ENCODE data around the gene MTM1.

Gene MTM1

DNA sequence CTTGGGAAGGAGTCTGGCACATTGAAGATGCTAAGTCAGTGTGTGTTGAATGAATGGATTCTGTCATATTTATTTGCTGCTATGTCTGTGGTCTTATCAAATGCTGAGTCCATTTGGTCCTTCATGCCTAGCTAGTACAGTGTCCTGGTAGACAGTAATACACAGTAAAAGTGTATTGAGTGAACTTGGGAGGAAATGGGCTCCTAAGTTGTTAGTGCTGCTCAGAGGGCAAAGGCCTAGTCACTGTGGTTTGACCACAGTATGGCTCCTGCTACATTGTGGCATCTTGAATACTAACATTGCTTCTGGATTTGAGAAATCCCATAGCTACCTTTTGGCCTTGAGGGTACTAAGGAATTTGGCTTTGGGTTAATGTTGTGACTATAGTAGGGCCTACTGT lies 33.9 kb downstream of the MTM1 start:
- Histone ChIP-seq H3K4me3 (ENCODE audit: insufficient read depth in 1 of 2, low read depth in 1 of 2, low read length in 2 of 2) (no peak overlapping the region), H2AK5ac (ENCODE audit: low read length, severe bottlenecking) (no peak overlapping the region), H3K4me1 (ENCODE audit: control insufficient read depth, insufficient read depth, low read depth, low read length) (no peaks in the 10 kb centered on the region), H3K9me3 (ENCODE audit: control insufficient read depth, low read length) (peaks cover 6% of the 10 kb centered on the region), H3K9ac (ENCODE audit: low read length) (no peak overlapping the region), H3K27ac (ENCODE audit: low read length, poor library complexity, severe bottlenecking) (no peak overlapping the region), H4K8ac (ENCODE audit: low read length) (no peak overlapping the region), H3K23ac (ENCODE audit: low read length in 2 of 2) (no peak overlapping the region), H3K14ac (ENCODE audit: low read length in 2 of 2) (no peak overlapping the region), H3K36me3 (ENCODE audit: control insufficient read depth in 1 of 2, insufficient read depth in 2 of 2, low read depth in 1 of 2, low read length in 2 of 2) (peaks cover 5 to 36% of the 10 kb centered on the region in 2 experiments), H3K4me2 (ENCODE audit: low read length, poor library complexity, severe bottlenecking) (no peak overlapping the region), H2BK12ac (ENCODE audit: low read length in 2 of 2) (no peak overlapping the region), H2BK15ac (ENCODE audit: low read depth, poor library complexity, severe bottlenecking) (no peak overlapping the region), H3K4ac (ENCODE audit: low read depth in 1 of 2, low read length in 2 of 2) (no peak overlapping the region), H3K27me3 (ENCODE audit: control insufficient read depth in 1 of 2, insufficient read depth in 1 of 2, low read length in 2 of 2) (no peaks in the 10 kb centered on the region), H3K18ac (ENCODE audit: low read depth in 1 of 2, low read length in 2 of 2) (no peak overlapping the region), H2BK120ac (ENCODE audit: low read depth, low read length) (no peak overlapping the region), H2BK5ac (ENCODE audit: low read depth, low read length, poor library complexity, severe bottlenecking) (no peak overlapping the region), H2AFZ (ENCODE audit: low read depth, low read length) (no peak overlapping the region), H4K91ac (ENCODE audit: low read length) (no peak overlapping the region), H3K79me1 (replicated peaks; ENCODE audit: low read length, poor library complexity, severe bottlenecking) (no peaks in the 10 kb centered on the region)
- no peak for DNase-seq

DNA sequence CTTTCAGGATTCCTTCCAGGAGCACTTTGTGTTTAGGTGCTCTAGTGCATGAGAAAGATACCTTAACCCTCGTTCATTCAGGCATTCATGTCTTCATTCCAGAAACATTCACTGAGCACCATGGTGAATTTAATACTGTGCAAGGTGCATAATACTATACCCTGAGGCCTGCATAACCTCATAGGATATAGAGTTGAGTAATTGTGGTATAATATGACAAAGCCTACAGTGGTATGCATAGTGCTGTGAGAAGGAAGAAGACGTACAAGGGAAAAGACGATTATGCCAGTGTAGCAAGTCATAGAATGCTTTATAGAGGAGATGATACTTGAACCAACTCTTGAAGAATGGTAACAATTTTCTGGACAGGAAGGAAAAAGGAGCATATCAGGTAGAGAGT lies 34.3 kb downstream of the MTM1 start:
- Histone ChIP-seq H3K27ac (ENCODE audit: low read length, poor library complexity, severe bottlenecking) (no peak overlapping the region), H3K4me2 (ENCODE audit: low read length, poor library complexity, severe bottlenecking) (no peak overlapping the region), H3K9me3 (ENCODE audit: control insufficient read depth, low read length) (peaks cover 6% of the 10 kb centered on the region), H3K9ac (ENCODE audit: low read length) (no peak overlapping the region), H2BK120ac (ENCODE audit: low read depth, low read length) (no peak overlapping the region), H4K91ac (ENCODE audit: low read length) (no peak overlapping the region), H4K8ac (ENCODE audit: low read length) (no peak overlapping the region), H2BK5ac (ENCODE audit: low read depth, low read length, poor library complexity, severe bottlenecking) (no peak overlapping the region), H2AFZ (ENCODE audit: low read depth, low read length) (no peak overlapping the region), H2BK15ac (ENCODE audit: low read depth, poor library complexity, severe bottlenecking) (no peak overlapping the region), H3K4ac (ENCODE audit: low read depth in 1 of 2, low read length in 2 of 2) (no peak overlapping the region), H3K27me3 (ENCODE audit: control insufficient read depth in 1 of 2, insufficient read depth in 1 of 2, low read length in 2 of 2) (no peaks in the 10 kb centered on the region), H2BK12ac (ENCODE audit: low read length in 2 of 2) (no peak overlapping the region), H3K4me3 (ENCODE audit: insufficient read depth in 1 of 2, low read depth in 1 of 2, low read length in 2 of 2) (no peak overlapping the region), H2AK5ac (ENCODE audit: low read length, severe bottlenecking) (no peak overlapping the region), H3K23ac (ENCODE audit: low read length in 2 of 2) (no peak overlapping the region), H3K18ac (ENCODE audit: low read depth in 1 of 2, low read length in 2 of 2) (no peak overlapping the region), H3K4me1 (ENCODE audit: control insufficient read depth, insufficient read depth, low read depth, low read length) (no peaks in the 10 kb centered on the region), H3K14ac (ENCODE audit: low read length in 2 of 2) (no peak overlapping the region), H3K79me1 (replicated peaks; ENCODE audit: low read length, poor library complexity, severe bottlenecking) (no peaks in the 10 kb centered on the region), H3K36me3 (ENCODE audit: control insufficient read depth in 1 of 2, insufficient read depth in 2 of 2, low read depth in 1 of 2, low read length in 2 of 2) (peaks cover 5 to 36% of the 10 kb centered on the region in 2 experiments)
- 96% methylated on average over 2 of the region's 3 CpGs for WGBS
- DNase-seq = no peak

DNA sequence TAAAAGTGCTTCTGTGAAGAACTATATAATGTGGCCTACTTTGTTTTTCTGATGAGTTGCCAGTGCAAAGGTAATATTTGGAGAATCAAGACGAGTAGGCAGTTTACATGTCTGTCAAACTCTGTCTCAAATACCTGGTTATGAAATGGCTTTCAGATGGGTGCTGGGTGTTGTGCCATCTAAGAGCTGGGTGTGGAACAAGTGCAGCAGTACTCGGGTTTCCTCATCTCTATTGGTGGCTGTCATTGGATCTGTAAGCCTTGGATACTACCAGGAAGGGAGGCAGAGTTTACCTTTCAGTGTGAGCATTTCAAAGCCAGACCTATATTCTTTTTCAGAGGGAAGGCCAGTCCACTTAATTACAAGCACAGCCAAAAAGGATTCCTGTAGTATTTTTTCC lies 37.2 kb downstream of the MTM1 start:
- no peaks in the 10 kb centered on the region for H3K79me1 ChIP-seq (replicated peaks; ENCODE audit: low read length, poor library complexity, severe bottlenecking)

DNA sequence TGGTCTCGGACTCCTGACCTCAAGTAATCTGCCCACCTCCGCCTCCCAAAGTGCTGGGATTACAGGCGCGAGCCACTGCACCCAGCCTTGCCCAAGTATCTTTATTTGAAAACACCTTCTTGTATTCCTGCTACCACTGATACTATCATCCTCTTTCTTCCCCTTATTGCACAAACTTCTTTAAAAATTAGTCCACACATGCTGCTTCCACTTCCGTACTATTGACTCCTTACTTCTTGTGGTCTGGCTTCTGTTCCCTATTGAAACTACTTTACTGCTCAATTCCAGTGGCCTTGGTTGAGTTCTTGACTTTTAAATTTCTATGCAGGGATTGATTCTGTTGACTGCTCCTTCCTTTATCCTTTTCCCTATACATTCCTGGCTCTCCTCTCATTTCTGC lies 38.8 kb downstream of the MTM1 start:
- no peak overlapping the region for H2BK120ac ChIP-seq (ENCODE audit: low read depth, low read length)
- H4K8ac ChIP-seq (ENCODE audit: low read length) = no peak overlapping the region
- no peak for DNase-seq
- 99% methylated on average over 5 of the region's 5 CpGs for WGBS
- H3K79me1 ChIP-seq (replicated peaks; ENCODE audit: low read length, poor library complexity, severe bottlenecking) = no peaks in the 10 kb centered on the region
- no peak overlapping the region for H3K4ac ChIP-seq (ENCODE audit: low read depth in 1 of 2, low read length in 2 of 2)
- peaks cover 10% of the 10 kb centered on the region for H3K9me3 ChIP-seq (ENCODE audit: control insufficient read depth, low read length)
- H3K4me3 ChIP-seq (ENCODE audit: insufficient read depth in 1 of 2, low read depth in 1 of 2, low read length in 2 of 2) = no peak overlapping the region
- peaks cover 0 to 12% of the 10 kb centered on the region in 2 experiments for H3K36me3 ChIP-seq (ENCODE audit: control insufficient read depth in 1 of 2, insufficient read depth in 2 of 2, low read depth in 1 of 2, low read length in 2 of 2)
- no peak overlapping the region for H2BK5ac ChIP-seq (ENCODE audit: low read depth, low read length, poor library complexity, severe bottlenecking)
- H4K91ac ChIP-seq (ENCODE audit: low read length) = no peak overlapping the region
- no peak overlapping the region for H3K27ac ChIP-seq (ENCODE audit: low read length, poor library complexity, severe bottlenecking)
- no peak overlapping the region for H3K14ac ChIP-seq (ENCODE audit: low read length in 2 of 2)
- no peak overlapping the region for H2BK12ac ChIP-seq (ENCODE audit: low read length in 2 of 2)
- no peaks in the 10 kb centered on the region for H3K4me1 ChIP-seq (ENCODE audit: control insufficient read depth, insufficient read depth, low read depth, low read length)
- H3K18ac ChIP-seq (ENCODE audit: low read depth in 1 of 2, low read length in 2 of 2) = no peak overlapping the region
- no peaks in the 10 kb centered on the region for H3K27me3 ChIP-seq (ENCODE audit: control insufficient read depth in 1 of 2, insufficient read depth in 1 of 2, low read length in 2 of 2)
- H2BK15ac ChIP-seq (ENCODE audit: low read depth, poor library complexity, severe bottlenecking) = no peak overlapping the region
- H2AFZ ChIP-seq (ENCODE audit: low read depth, low read length) = no peak overlapping the region
- no peak overlapping the region for H3K9ac ChIP-seq (ENCODE audit: low read length)
- no peak overlapping the region for H3K23ac ChIP-seq (ENCODE audit: low read length in 2 of 2)
- H2AK5ac ChIP-seq (ENCODE audit: low read length, severe bottlenecking) = no peak overlapping the region
- H3K4me2 ChIP-seq (ENCODE audit: low read length, poor library complexity, severe bottlenecking) = no peak overlapping the region

More for the DNA sequence above, 37.2 kb downstream of the MTM1 start:
- no peak overlapping the region for H3K18ac ChIP-seq (ENCODE audit: low read depth in 1 of 2, low read length in 2 of 2)
- H3K4me1 ChIP-seq (ENCODE audit: control insufficient read depth, insufficient read depth, low read depth, low read length) = no peaks in the 10 kb centered on the region
- H3K4ac ChIP-seq (ENCODE audit: low read depth in 1 of 2, low read length in 2 of 2) = no peak overlapping the region
- no peak overlapping the region for H3K4me2 ChIP-seq (ENCODE audit: low read length, poor library complexity, severe bottlenecking)
- no peak overlapping the region for H2AFZ ChIP-seq (ENCODE audit: low read depth, low read length)
- H2AK5ac ChIP-seq (ENCODE audit: low read length, severe bottlenecking) = no peak overlapping the region
- no peak overlapping the region for H3K4me3 ChIP-seq (ENCODE audit: insufficient read depth in 1 of 2, low read depth in 1 of 2, low read length in 2 of 2)
- no peak overlapping the region for H2BK5ac ChIP-seq (ENCODE audit: low read depth, low read length, poor library complexity, severe bottlenecking)
- H3K27ac ChIP-seq (ENCODE audit: low read length, poor library complexity, severe bottlenecking) = no peak overlapping the region
- no peak overlapping the region for H3K9ac ChIP-seq (ENCODE audit: low read length)
- H3K23ac ChIP-seq (ENCODE audit: low read length in 2 of 2) = no peak overlapping the region
- peaks cover 10% of the 10 kb centered on the region for H3K9me3 ChIP-seq (ENCODE audit: control insufficient read depth, low read length)
- H3K27me3 ChIP-seq (ENCODE audit: control insufficient read depth in 1 of 2, insufficient read depth in 1 of 2, low read length in 2 of 2) = no peaks in the 10 kb centered on the region
- no peak overlapping the region for H2BK120ac ChIP-seq (ENCODE audit: low read depth, low read length)
- H4K91ac ChIP-seq (ENCODE audit: low read length) = no peak overlapping the region
- WGBS = 97% methylated on average over 2 of the region's 2 CpGs
- no peak overlapping the region for H2BK12ac ChIP-seq (ENCODE audit: low read length in 2 of 2)
- no peak overlapping the region for H3K14ac ChIP-seq (ENCODE audit: low read length in 2 of 2)
- H2BK15ac ChIP-seq (ENCODE audit: low read depth, poor library complexity, severe bottlenecking) = no peak overlapping the region
- no peak for DNase-seq
- H4K8ac ChIP-seq (ENCODE audit: low read length) = no peak overlapping the region
- H3K36me3 ChIP-seq (ENCODE audit: control insufficient read depth in 1 of 2, insufficient read depth in 2 of 2, low read depth in 1 of 2, low read length in 2 of 2) = peaks cover 5 to 21% of the 10 kb centered on the region in 2 experiments
